GM12892 (cell line): Measurements from ENCODE around the gene C9orf78.
A peak's percentile ranks its signal among the peaks of the same experiment; 100 is the strongest.

Experiments used
- DNase-seq: peaks from one replicate; pipeline ENCODE4 v3.0.0; 2011; ENCODE audit not compliant: insufficient read length
- FAIRE-seq: peaks from 2 replicates; lab custom pipeline; 2011; peaks lifted over from hg19 to GRCh38; lab: Jason Lieb, UNC
- POLR2A ChIP-seq: IDR thresholded peaks from 2 replicates; pipeline ENCODE4 v1.6.1; 2011; ENCODE audit warnings: low read depth, low read length, control low read depth
- POLR2AphosphoS5 ChIP-seq: IDR thresholded peaks from 2 replicates; pipeline ENCODE4 v1.6.1; 2011; ENCODE audit warnings: low read depth, low read length, control low read depth
- TAF1 ChIP-seq: IDR thresholded peaks from 2 replicates; pipeline ENCODE4 v1.6.1; 2011; ENCODE audit warnings: low read depth, mild to moderate bottlenecking, control low read depth, low read length, borderline replicate concordance

The C9orf78 gene

GRCh38 chr9:129814432-129815223 lies 20.4 kb downstream of the C9orf78 start:
- DNase-seq, result no peak
- TF ChIP-seq POLR2AphosphoS5, result no peak
- no peak for TF ChIP-seq POLR2A
- TF ChIP-seq TAF1, result no peak
- FAIRE-seq, result no peak

- DNase-seq, result no peak
- TF ChIP-seq POLR2AphosphoS5 (0 out of 2 replicates have a peak, but pooled peaks have one; percentile 8), TAF1 (no peak), POLR2A (no peak)
- FAIRE-seq, result no peak
Measured at GRCh38 chr9:129813661-129814060, 21.4 kb downstream of the C9orf78 start.

- DNase-seq (no peak), FAIRE-seq (no peak)
- TF ChIP-seq TAF1, result no peak
- 0 out of 2 replicates have a peak, but pooled peaks have one; percentile 23 for TF ChIP-seq POLR2AphosphoS5
- no peak; the same call in 1 of the 2 replicates for TF ChIP-seq POLR2A
Measured at GRCh38 chr9:129812385-129812784, 22.7 kb downstream of the C9orf78 start.

- no peak for TF ChIP-seq TAF1
- TF ChIP-seq POLR2AphosphoS5, result no peak
- TF ChIP-seq POLR2A, result no peak
- no peak for DNase-seq
- FAIRE-seq, result no peak
Measured at GRCh38 chr9:129811967-129812363, 23.1 kb downstream of the C9orf78 start.

- no peak for TF ChIP-seq POLR2A
- TF ChIP-seq TAF1, result no peak
- TF ChIP-seq POLR2AphosphoS5, result no peak
- DNase-seq (no peak), FAIRE-seq (no peak)
Measured at GRCh38 chr9:129810788-129811187, 24.3 kb downstream of the C9orf78 start.

- FAIRE-seq (no peak), DNase-seq (no peak)
- no peak for TF ChIP-seq POLR2A
- no peak for TF ChIP-seq TAF1
Measured at GRCh38 chr9:129810116-129810515, 25.0 kb downstream of the C9orf78 start.

- no peak for FAIRE-seq
- TF ChIP-seq TAF1, result no peak
- no peak for TF ChIP-seq POLR2A
- no peak for TF ChIP-seq POLR2AphosphoS5
- DNase-seq, result no peak
Measured at GRCh38 chr9:129809346-129809745, 25.7 kb downstream of the C9orf78 start.

- FAIRE-seq (no peak), DNase-seq (no peak)
- no peak for TF ChIP-seq TAF1
- no peak for TF ChIP-seq POLR2A
- TF ChIP-seq POLR2AphosphoS5, result no peak
Measured at GRCh38 chr9:129806061-129806460, 29.0 kb downstream of the C9orf78 start.

GRCh38 chr9:129803676-129804060 lies 31.4 kb downstream of the C9orf78 start:
- TF ChIP-seq POLR2A, result no peak
- no peak for TF ChIP-seq POLR2AphosphoS5
- TF ChIP-seq TAF1, result no peak
- DNase-seq (no peak), FAIRE-seq (no peak)

GRCh38 chr9:129802833-129803675 lies 32.0 kb downstream of the C9orf78 start, which contains the start of gene TOR1B:
Gene TOR1B, plus strand, starts transcription at chr9:129803184. Its CDS starts 29 bp downstream, at chr9:129803213.
- DNase-seq (peak; percentile 77), FAIRE-seq (peak; percentile 65)
- TF ChIP-seq POLR2A (peak; percentile 69; the same call in 1 of the 2 replicates), POLR2AphosphoS5 (peak; percentile 51; the same call in 1 of the 2 replicates), TAF1 (peak; percentile 61)

GRCh38 chr9:129801504-129801903 lies 33.6 kb downstream of the C9orf78 start:
- no peak for FAIRE-seq
- no peak for DNase-seq
- no peak for TF ChIP-seq POLR2A
